H1 (cell line): Measurements from ENCODE around the gene PPIG. TPM values are rescaled to one million over a fixed set of nuclear protein-coding genes. Genes with fewer than 3 reads are reported as not detected.

Experiments used
- CTCF ChIA-PET: fragments of 300-600 bp; sonication (Branson Sonifier 250); formaldehyde crosslinking; loops from one replicate; lab custom pipeline; 2021; ENCODE audit not compliant: partially characterized antibody; lab: Charles Lee
- POLR2A ChIA-PET: fragments of 300-600 bp; sonication (Branson Sonifier 250); formaldehyde crosslinking; loops from one replicate; lab custom pipeline; 2021; ENCODE audit warnings: inconsistent platforms; ENCODE audit not compliant: partially characterized antibody; lab: Charles Lee
- DNase-seq, 2 experiments: peaks; one replicate each; pipeline versions ENCODE4 v3.0.0 to v3.0.0-alpha.2; 2010 to 2022; ENCODE audit warnings: low spot score in 2 of 2, low read depth in 1 of 2, mixed read lengths in 1 of 2
- FAIRE-seq: peaks from 2 replicates; lab custom pipeline; 2011; peaks lifted over from hg19 to GRCh38; lab: Jason Lieb, UNC
- H2AFZ ChIP-seq: 2 replicates; pipeline ENCODE4 v1.8.1; 2012; ENCODE audit warnings: low read length, inconsistent platforms
- H2AK5ac ChIP-seq: 2 replicates; pipeline ENCODE4 v1.6.1; 2013; ENCODE audit warnings: low read depth, low read length
- H2BK120ac ChIP-seq: replicated peaks from 2 replicates; pipeline ENCODE3; 2013; ENCODE audit warnings: low read depth, low read length, inconsistent platforms
- H2BK12ac ChIP-seq: 2 replicates; pipeline ENCODE4 v1.6.1; 2013; ENCODE audit warnings: low read depth, low read length
- H2BK15ac ChIP-seq: 2 replicates; pipeline ENCODE4 v1.6.1; 2013; ENCODE audit warnings: low read length
- H2BK20ac ChIP-seq: 2 replicates; pipeline ENCODE4 v1.6.1; 2013; ENCODE audit warnings: low read length
- H2BK5ac ChIP-seq: 2 replicates; pipeline ENCODE4 v1.6.1; 2013; ENCODE audit warnings: low read depth, low read length
- H3K14ac ChIP-seq: 2 replicates; pipeline ENCODE4 v1.6.1; 2013; ENCODE audit warnings: inconsistent platforms; ENCODE audit not compliant: insufficient read length
- H3K18ac ChIP-seq: 2 replicates; pipeline ENCODE4 v1.6.1; 2013; ENCODE audit warnings: low read length; ENCODE audit errors: extremely low read depth
- H3K23ac ChIP-seq: 2 replicates; pipeline ENCODE4 v1.6.1; 2013; ENCODE audit warnings: inconsistent platforms; ENCODE audit not compliant: insufficient read length
- H3K23me2 ChIP-seq: 2 replicates; pipeline ENCODE4 v1.6.1; 2013; ENCODE audit warnings: low read depth, low read length
- H3K27ac ChIP-seq: 2 replicates; pipeline ENCODE4 v1.6.1; 2011; ENCODE audit warnings: low read depth, low read length, inconsistent platforms
- H3K27me3 ChIP-seq, 4 experiments: replicated peaks in 1 of 4; 1 replicate in 1 of 4; 2 replicates in 3 of 4; pipeline versions ENCODE4 v1.6.1 to v1.8.1; 2011 to 2013; ENCODE audit warnings: low read length in 3 of 4, mild to moderate bottlenecking in 3 of 4, inconsistent platforms in 2 of 4, mixed read lengths in 2 of 4, moderate library complexity in 1 of 4; ENCODE audit not compliant: control insufficient read depth in 3 of 4, insufficient read depth in 3 of 4; ENCODE audit errors: extremely low read depth in 1 of 4
- H3K36me3 ChIP-seq, 4 experiments: 2 replicates each; pipeline versions ENCODE4 v1.6.1 to v1.8.1; 2011 to 2013; ENCODE audit warnings: mild to moderate bottlenecking in 4 of 4, low read length in 3 of 4, moderate library complexity in 2 of 4, control low read depth in 1 of 4, inconsistent platforms in 1 of 4; ENCODE audit not compliant: insufficient read depth in 4 of 4, control insufficient read depth in 2 of 4
- H3K4ac ChIP-seq: replicated peaks from 2 replicates; pipeline ENCODE3; 2013; ENCODE audit warnings: low read length, low read depth, mixed read lengths, inconsistent platforms; ENCODE audit not compliant: insufficient read length
- H3K4me1 ChIP-seq, 4 experiments: replicated peaks in 1 of 4; 1 replicate in 1 of 4; 2 replicates in 3 of 4; pipeline versions ENCODE4 v1.6.1 to v1.8.1; 2011 to 2013; ENCODE audit warnings: low read length in 3 of 4, inconsistent platforms in 2 of 4, mixed read lengths in 1 of 4; ENCODE audit not compliant: insufficient read depth in 4 of 4, control insufficient read depth in 3 of 4
- H3K4me2 ChIP-seq, 2 experiments: 2 replicates each; pipeline versions ENCODE4 v1.6.1 to v1.8.1; 2011 to 2013; ENCODE audit warnings: low read depth in 2 of 2, low read length in 2 of 2, control low read depth in 1 of 2, inconsistent platforms in 1 of 2, mild to moderate bottlenecking in 1 of 2; ENCODE audit not compliant: insufficient read depth in 1 of 2
- H3K4me3 ChIP-seq, 4 experiments: fragments of 200-600, 300-600 bp in 1 of 4; sonication (generic), shearing (Covaris generic), sonication (Bioruptor Twin) in 1 of 4; 2 replicates each; pipeline versions ENCODE4 v1.5.1 to v1.8.1; 2011 to 2016; ENCODE audit warnings: low read length in 4 of 4, low read depth in 3 of 4, control low read depth in 2 of 4, inconsistent platforms in 2 of 4, mild to moderate bottlenecking in 2 of 4, mixed read lengths in 1 of 4, moderate library complexity in 1 of 4; ENCODE audit not compliant: insufficient read depth in 2 of 4; ENCODE audit errors: extremely low read depth in 1 of 4
- H3K56ac ChIP-seq: replicated peaks from 2 replicates; pipeline ENCODE3; 2013; ENCODE audit warnings: low read depth, mild to moderate bottlenecking, mixed read lengths, low read length, inconsistent platforms; ENCODE audit not compliant: insufficient read length
- H3K79me1 ChIP-seq: 2 replicates; pipeline ENCODE4 v1.6.1; 2013; ENCODE audit warnings: low read depth, low read length, control low read depth
- H3K79me2 ChIP-seq, 2 experiments: 2 replicates each; pipeline versions ENCODE4 v1.6.1 to v1.8.1; 2012 to 2013; ENCODE audit warnings: low read length in 2 of 2, mild to moderate bottlenecking in 2 of 2, inconsistent platforms in 1 of 2; ENCODE audit not compliant: insufficient read depth in 2 of 2, control insufficient read depth in 1 of 2
- H3K9ac ChIP-seq, 4 experiments: replicated peaks in 1 of 4; 1 replicate in 1 of 4; 2 replicates in 3 of 4; pipeline versions ENCODE4 v1.6.1 to v1.8.1; 2011 to 2013; ENCODE audit warnings: low read depth in 3 of 4, low read length in 3 of 4, control low read depth in 2 of 4, mild to moderate bottlenecking in 2 of 4, moderate library complexity in 2 of 4, inconsistent platforms in 1 of 4; ENCODE audit errors: extremely low read depth in 1 of 4
- H3K9me3 ChIP-seq, 2 experiments: 2 replicates each; pipeline versions ENCODE4 v1.6.1 to v1.8.1; 2012 to 2013; ENCODE audit warnings: mild to moderate bottlenecking in 2 of 2, moderate library complexity in 2 of 2, control low read depth in 1 of 2, inconsistent platforms in 1 of 2, low read depth in 1 of 2, low read length in 1 of 2, mixed read lengths in 1 of 2; ENCODE audit not compliant: insufficient read depth in 2 of 2
- H4K20me1 ChIP-seq, 2 experiments: replicated peaks in 1 of 2; 2 replicates each; pipeline versions ENCODE3 to v1.8.1; 2011 to 2013; ENCODE audit warnings: inconsistent platforms in 2 of 2, low read length in 2 of 2, mild to moderate bottlenecking in 1 of 2; ENCODE audit not compliant: insufficient read depth in 2 of 2, control insufficient read depth in 1 of 2
- H4K5ac ChIP-seq: 2 replicates; pipeline ENCODE4 v1.6.1; 2013; ENCODE audit warnings: low read length, low read depth, mixed read lengths, inconsistent platforms; ENCODE audit not compliant: insufficient read length
- H4K8ac ChIP-seq: 2 replicates; pipeline ENCODE4 v1.8.0; 2013; ENCODE audit warnings: mild to moderate bottlenecking, moderate library complexity, low read length, inconsistent platforms; ENCODE audit not compliant: insufficient read depth; ENCODE audit errors: extremely low read depth
- H4K91ac ChIP-seq: replicated peaks from 2 replicates; pipeline ENCODE3; 2013; ENCODE audit warnings: low read length, mixed read lengths, inconsistent platforms; ENCODE audit not compliant: insufficient read length
- BACH1 ChIP-seq: IDR thresholded peaks from 2 replicates; pipeline ENCODE4 v1.6.1; 2012; ENCODE audit warnings: low read length, improper control_type of control experiment
- CEBPB ChIP-seq: IDR thresholded peaks from 2 replicates; pipeline ENCODE4 v1.6.1; 2012; ENCODE audit warnings: low read depth, low read length
- CHD1 ChIP-seq: IDR thresholded peaks from 2 replicates; pipeline ENCODE4 v1.6.1; 2012; ENCODE audit warnings: low read depth, low read length, improper control_type of control experiment
- EZH2 ChIP-seq: fragments of 200-600 bp; sonication (generic); IDR thresholded peaks from 2 replicates; pipeline ENCODE4 v1.7.1; 2012; ENCODE audit warnings: low read depth, mild to moderate bottlenecking, moderate library complexity, low read length, inconsistent platforms; ENCODE audit not compliant: severe bottlenecking
- KDM1A ChIP-seq: fragments of 200-600, 300-600 bp; sonication (generic); IDR thresholded peaks from 2 replicates; pipeline ENCODE4 v1.7.1; 2016; ENCODE audit warnings: mild to moderate bottlenecking, low read length, borderline replicate concordance
- MAFK ChIP-seq: IDR thresholded peaks from 2 replicates; pipeline ENCODE4 v1.6.1; 2012; ENCODE audit warnings: low read depth, mild to moderate bottlenecking, improper control_type of control experiment, low read length
- MAX ChIP-seq: IDR thresholded peaks from 2 replicates; pipeline ENCODE4 v1.6.1; 2012; ENCODE audit warnings: inconsistent platforms
- NRF1 ChIP-seq: IDR thresholded peaks from 2 replicates; pipeline ENCODE4 v1.6.1; 2011; ENCODE audit warnings: mild to moderate bottlenecking, low read depth, low read length, improper control_type of control experiment
- POLR2A ChIP-seq, 2 experiments: IDR thresholded peaks; 1 replicate in 1 of 2; 2 replicates in 1 of 2; pipeline ENCODE4 v1.6.1; 2011; ENCODE audit warnings: low read depth in 2 of 2, low read length in 2 of 2, mild to moderate bottlenecking in 2 of 2; ENCODE audit errors: control extremely low read depth in 1 of 2
- TAF1 ChIP-seq: IDR thresholded peaks from 2 replicates; pipeline ENCODE4 v1.6.1; 2011; ENCODE audit warnings: mild to moderate bottlenecking, low read depth, low read length
- TBP ChIP-seq: IDR thresholded peaks from 2 replicates; pipeline ENCODE4 v1.6.1; 2011; ENCODE audit warnings: low read depth, low read length, improper control_type of control experiment
- YY1 ChIP-seq: IDR thresholded peaks from 2 replicates; pipeline ENCODE4 v1.6.1; 2011; ENCODE audit warnings: low read depth, mild to moderate bottlenecking, low read length
- WGBS, 2 experiments: shearing (Covaris generic) in 1 of 2; methylation state at CpG; one replicate each; pipeline versions ENCODE4 v1.1.6 to v1.1.7; 2013 to 2015; ENCODE audit warnings: low lambda C conversion rate in 2 of 2, mixed read lengths in 2 of 2, inconsistent platforms in 1 of 2, low coverage in 1 of 2, missing lambda C conversion rate in 1 of 2; ENCODE audit not compliant: insufficient replicate concordance in 2 of 2, insufficient coverage in 1 of 2, insufficient read length in 1 of 2; ENCODE audit errors: extremely low coverage in 1 of 2, missing lambda C conversion rate in 1 of 2; 5-methylcytosine and 5-hydroxymethylcytosine counted together
- polyA plus RNA-seq, 7 experiments: library from polyadenylated mRNA; depleted of rRNA in 3 of 7; stranded (reverse) in 5 of 7; unstranded in 2 of 7; fragments of >200 nt in 5 of 7; fragments of 200-250 nt in 2 of 7; gene quantifications; 1 replicate in 5 of 7; 2 replicates in 1 of 7; 4 replicates in 1 of 7; pipeline versions ENCODE4 v1.2.1 to v1.2.3, GENCODE V29; 2011 to 2013; ENCODE audit warnings: missing spikeins in 2 of 7, mixed read lengths in 2 of 7
- total RNA-seq: library from RNA; stranded (reverse); fragmentation: NEBNext Ultra II Directional; extraction: Animal tissue kit (Norgen Biotek cat#: 25700); gene quantifications from 2 replicates; pipeline ENCODE4 v1.2.1, GENCODE V29; 2021

Gene PPIG
- total and polyA plus RNA-seq, 2 of the 8 experiments (the other 6 are each of a cell fraction or from before 2014, with no cell fraction given) = 14.7 to 71.0 TPM

GRCh38 chr2:169653636-169654035, 69.5 kb downstream of the PPIG start:
- H3K4me1 ChIP-seq = no peaks in the 10 kb centered on the region

More at GRCh38 chr2:169653636-169654035, 69.5 kb downstream of the PPIG start:
- H3K79me2 ChIP-seq = no peaks in the 10 kb centered on the region
- no peak overlapping the region for H3K56ac ChIP-seq
- H4K8ac ChIP-seq = no peak overlapping the region
- no peak overlapping the region for H2AK5ac ChIP-seq
- FAIRE-seq (no peak), DNase-seq (no peak)
- no peak overlapping the region for H3K4me3 ChIP-seq
- CTCF ChIA-PET = interaction anchor here (0.6 to 1.1 kb wide), 3 partner anchors 9 to 142 kb away, joined by 3 to 4 read pairs (median 3); no protein-coding TSS in a partner anchor
- H3K23ac ChIP-seq = no peak overlapping the region
- H3K27me3 ChIP-seq = no peaks in the 10 kb centered on the region
- no peak overlapping the region for H2BK20ac ChIP-seq
- no peak overlapping the region for H2BK120ac ChIP-seq
- H4K5ac ChIP-seq = no peak overlapping the region
- no peaks in the 10 kb centered on the region for H3K36me3 ChIP-seq
- H3K27ac ChIP-seq = no peak overlapping the region
- no peaks in the 10 kb centered on the region; the same call in 1 of the 2 replicates for H3K23me2 ChIP-seq
- 75% methylated on average over 3 of the region's 3 CpGs; no CpG with 5 or more reads in 1 of the 2 experiments for WGBS, 2 experiments
- H3K9ac ChIP-seq = no peak overlapping the region
- H3K79me1 ChIP-seq = no peaks in the 10 kb centered on the region
- H3K4me2 ChIP-seq = no peak overlapping the region
- no peaks in the 10 kb centered on the region for H3K9me3 ChIP-seq
- H3K4ac ChIP-seq = no peak overlapping the region
- TF ChIP-seq BACH1 (no peak), MAFK (no peak), KDM1A (no peak), YY1 (no peak), TAF1 (no peak), NRF1 (no peak), MAX (no peak), POLR2A (IDR thresholded peaks at IDR 0.05; ENCODE audit: control extremely low read depth in 1 of 2, low read depth in 2 of 2, low read length in 2 of 2) (no peak), CHD1 (no peak), CEBPB (no peak), EZH2 (no peak), TBP (no peak)
- no peaks in the 10 kb centered on the region for H4K20me1 ChIP-seq
- H3K14ac ChIP-seq = no peak overlapping the region
- no peak overlapping the region for H4K91ac ChIP-seq
- no peak overlapping the region for H2BK5ac ChIP-seq
- H3K18ac ChIP-seq = no peak overlapping the region
- no peak overlapping the region for H2AFZ ChIP-seq
- POLR2A ChIA-PET = no interaction called here
- H2BK12ac ChIP-seq = no peak overlapping the region
- H2BK15ac ChIP-seq = no peak overlapping the region
